Mesodermal cell (in vitro differentiated cells): ENCODE measurements around the gene CNPY3. TPM values are rescaled to one million over a fixed set of nuclear protein-coding genes. Genes with fewer than 3 reads are reported as not detected.
"Not testable (repeated sequence)": the region's sequence is repeated elsewhere in the genome, so short reads cannot be mapped to it uniquely, and the experiment has no call there.

ENCODE experiments used
- H3K27ac ChIP-seq: 2 replicates; pipeline ENCODE4 v1.7.0; 2013; ENCODE audit warnings: mild to moderate bottlenecking, low read depth, low read length, moderate library complexity; ENCODE audit not compliant: severe bottlenecking
- H3K36me3 ChIP-seq: 2 replicates; pipeline ENCODE4 v1.7.1; 2013; ENCODE audit warnings: mild to moderate bottlenecking, low read length, moderate library complexity; ENCODE audit not compliant: control insufficient read depth, insufficient read depth
- H3K4me1 ChIP-seq: one replicate; pipeline ENCODE4 v1.7.1; 2013; ENCODE audit warnings: mild to moderate bottlenecking, low read length; ENCODE audit not compliant: insufficient read depth, control insufficient read depth, poor library complexity, severe bottlenecking
- H3K4me3 ChIP-seq: 2 replicates; pipeline ENCODE4 v1.7.0; 2013; ENCODE audit warnings: low read length, control low read depth, mild to moderate bottlenecking; ENCODE audit not compliant: insufficient read depth, poor library complexity, severe bottlenecking; ENCODE audit errors: extremely low read depth
- H3K9me3 ChIP-seq: 2 replicates; pipeline ENCODE4 v1.7.1; 2013; ENCODE audit warnings: mild to moderate bottlenecking, low read length, moderate library complexity; ENCODE audit not compliant: control insufficient read depth
- WGBS, 2 experiments: methylation state at CpG; one replicate each; pipeline ENCODE4 v1.1.5; 2013; ENCODE audit warnings: missing lambda C conversion rate in 2 of 2; ENCODE audit not compliant: insufficient coverage in 2 of 2; 5-methylcytosine and 5-hydroxymethylcytosine counted together
- polyA plus RNA-seq, 2 experiments: library from polyadenylated mRNA; stranded (reverse); fragments of 50-300 nt; gene quantifications; one replicate each; pipeline ENCODE4 v1.2.3, GENCODE V29; 2013

The CNPY3 gene
- 86.7 TPM for polyA plus RNA-seq (2013, experiment 1 of 2)
- 71.4 TPM for polyA plus RNA-seq (2013, experiment 2 of 2)

- Histone ChIP-seq H3K36me3 (peaks cover 26% of the 10 kb centered on the region), H3K9me3 (no peaks in the 10 kb centered on the region), H3K27ac (peak within 1 kb of the TSS; percentile 94), H3K4me1 (peaks cover 20% of the 10 kb centered on the region), H3K4me3 (peak within 1 kb of the TSS; percentile 67)
- 0 to 1% methylated on average over 38 to 50 of the region's 63 CpGs for WGBS, 2 experiments
Measured at GRCh38 chr6:42928986-42929820, at the start of gene CNPY3. CNPY3 (plus strand) TSS chr6:42929480; CDS start chr6:42929571, 91 bp downstream.

DNA sequence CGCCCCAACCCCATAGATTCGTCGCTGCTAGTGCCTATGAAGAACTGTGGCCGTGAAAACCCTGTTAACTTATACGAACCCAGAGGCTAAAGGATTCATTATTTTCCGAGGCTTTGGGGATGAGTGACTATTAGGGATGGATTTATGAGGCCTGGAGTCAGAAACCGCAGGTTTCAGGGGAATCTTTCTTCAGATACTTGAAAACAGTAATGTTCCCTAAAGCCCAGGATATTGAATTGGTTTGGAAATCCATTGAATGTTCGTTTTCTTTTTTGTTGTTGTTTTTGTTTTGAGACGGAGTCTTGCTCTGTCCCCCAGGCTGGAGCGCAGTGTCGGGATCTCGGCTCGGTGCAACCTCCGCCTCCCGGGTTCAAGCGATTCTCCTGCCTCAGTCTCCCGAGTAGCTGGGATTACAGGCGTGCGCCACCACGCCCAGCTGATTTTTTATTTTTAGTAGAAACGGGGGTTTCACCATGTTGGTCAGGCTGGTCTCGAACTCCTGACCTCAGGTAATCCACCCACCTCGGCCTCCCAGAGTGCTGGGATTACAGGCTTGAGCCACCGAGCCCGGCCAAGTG lies 49.0 kb upstream of the CNPY3 start:
- Histone ChIP-seq H3K27ac (peak overlapping the region; percentile 91), H3K36me3 (peaks cover 47% of the 10 kb centered on the region), H3K4me3 (peak overlapping the region; percentile 67)
- 29 to 35% methylated on average over 13 to 20 of the region's 25 CpGs for WGBS, 2 experiments
- H3K4me1 ChIP-seq, H3K9me3 ChIP-seq: not testable (repeated sequence)

GRCh38 chr6:42880871-42881270 lies 48.4 kb upstream of the CNPY3 start:
- Histone ChIP-seq H3K36me3 (peaks cover 52% of the 10 kb centered on the region), H3K4me3 (peak overlapping the region; percentile 67)
- WGBS, 2 experiments = 85 to 86% methylated on average over 12 of the region's 12 CpGs
- not testable (repeated sequence) for H3K27ac ChIP-seq, H3K9me3 ChIP-seq, H3K4me1 ChIP-seq

DNA sequence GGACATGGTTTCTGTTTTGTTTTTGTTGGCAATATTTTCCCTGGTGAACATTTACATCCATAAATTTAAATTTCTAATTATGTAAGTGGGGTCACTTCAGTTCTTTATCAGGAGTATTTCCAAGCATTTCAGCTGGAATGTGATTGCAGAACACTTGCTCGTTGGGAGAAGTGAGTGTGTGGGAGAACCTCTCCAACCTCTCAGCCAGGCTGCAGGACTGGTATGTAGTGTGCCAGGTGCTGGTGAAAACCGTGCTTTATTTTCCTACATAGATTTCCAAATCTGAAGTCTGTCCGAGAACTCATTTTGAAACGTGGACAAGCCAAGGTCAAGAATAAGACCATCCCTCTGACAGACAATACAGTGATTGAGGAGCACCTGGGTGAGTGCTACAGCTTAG lies 43.6 kb upstream of the CNPY3 start:
- no peak overlapping the region for H3K27ac ChIP-seq
- peaks cover 10% of the 10 kb centered on the region for H3K4me1 ChIP-seq
- H3K9me3 ChIP-seq = no peaks in the 10 kb centered on the region
- 100% methylated on average over 1 to 3 of the region's 4 CpGs for WGBS, 2 experiments
- H3K36me3 ChIP-seq = peaks cover 69% of the 10 kb centered on the region
- H3K4me3 ChIP-seq = no peak overlapping the region

GRCh38 chr6:42888201-42888600 lies 41.1 kb upstream of the CNPY3 start:
- not testable (repeated sequence) for H3K9me3 ChIP-seq, H3K4me1 ChIP-seq, H3K4me3 ChIP-seq, H3K27ac ChIP-seq
- peaks cover 45% of the 10 kb centered on the region for H3K36me3 ChIP-seq
- 100% methylated on average over 1 to 2 of the region's 4 CpGs for WGBS, 2 experiments

- H3K27ac ChIP-seq = peak overlapping the region; percentile 98
- H3K36me3 ChIP-seq = peaks cover 29% of the 10 kb centered on the region
- WGBS, 2 experiments = 54 to 67% methylated on average over 2 to 3 of the region's 4 CpGs
- H3K4me3 ChIP-seq = peak overlapping the region; percentile 77
- H3K9me3 ChIP-seq = no peaks in the 10 kb centered on the region
- peaks cover 10% of the 10 kb centered on the region for H3K4me1 ChIP-seq
Measured at GRCh38 chr6:42889815-42890214, 39.5 kb upstream of the CNPY3 start.

- Histone ChIP-seq H3K4me3 (peak overlapping the region; percentile 77), H3K36me3 (peaks cover 22% of the 10 kb centered on the region), H3K4me1 (peaks cover 10% of the 10 kb centered on the region), H3K27ac (peak overlapping the region; percentile 98), H3K9me3 (no peaks in the 10 kb centered on the region)
- WGBS, 2 experiments = 9 to 12% methylated on average over 47 to 61 of the region's 63 CpGs
Measured at GRCh38 chr6:42890311-42891198, 38.7 kb upstream of the CNPY3 start.

DNA sequence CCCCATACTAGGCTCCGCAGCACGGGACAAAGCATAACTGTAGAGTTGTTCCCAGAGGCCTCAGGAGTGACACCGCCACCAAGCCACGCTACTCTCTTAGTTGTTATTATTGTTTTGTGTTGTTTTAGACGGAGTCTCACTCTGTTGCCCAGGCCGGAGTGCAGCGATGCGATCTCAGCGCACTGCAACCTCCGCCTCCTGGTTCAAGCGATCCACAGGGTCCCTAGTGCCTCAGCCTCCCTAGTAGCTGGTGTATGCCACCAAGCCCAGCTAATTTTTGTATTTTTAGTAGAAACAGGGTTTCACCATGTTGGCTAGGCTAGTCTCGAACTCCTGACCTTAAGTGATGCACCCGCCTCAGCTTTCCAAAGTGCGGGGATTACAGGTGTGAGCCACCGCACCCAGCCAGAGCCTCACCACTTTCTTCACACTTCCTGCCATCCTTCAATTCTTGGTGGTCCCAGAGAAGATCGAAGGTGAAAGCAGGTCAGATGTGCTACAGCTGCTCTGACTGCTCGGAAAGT lies 38.0 kb upstream of the CNPY3 start:
- H3K9me3 ChIP-seq = no peaks in the 10 kb centered on the region
- H3K4me1 ChIP-seq = peaks cover 10% of the 10 kb centered on the region
- peak overlapping the region; percentile 98 for H3K27ac ChIP-seq
- H3K36me3 ChIP-seq = peaks cover 14% of the 10 kb centered on the region
- peak overlapping the region; percentile 77 for H3K4me3 ChIP-seq
- WGBS, 2 experiments = 89 to 90% methylated on average over 17 of the region's 17 CpGs

DNA sequence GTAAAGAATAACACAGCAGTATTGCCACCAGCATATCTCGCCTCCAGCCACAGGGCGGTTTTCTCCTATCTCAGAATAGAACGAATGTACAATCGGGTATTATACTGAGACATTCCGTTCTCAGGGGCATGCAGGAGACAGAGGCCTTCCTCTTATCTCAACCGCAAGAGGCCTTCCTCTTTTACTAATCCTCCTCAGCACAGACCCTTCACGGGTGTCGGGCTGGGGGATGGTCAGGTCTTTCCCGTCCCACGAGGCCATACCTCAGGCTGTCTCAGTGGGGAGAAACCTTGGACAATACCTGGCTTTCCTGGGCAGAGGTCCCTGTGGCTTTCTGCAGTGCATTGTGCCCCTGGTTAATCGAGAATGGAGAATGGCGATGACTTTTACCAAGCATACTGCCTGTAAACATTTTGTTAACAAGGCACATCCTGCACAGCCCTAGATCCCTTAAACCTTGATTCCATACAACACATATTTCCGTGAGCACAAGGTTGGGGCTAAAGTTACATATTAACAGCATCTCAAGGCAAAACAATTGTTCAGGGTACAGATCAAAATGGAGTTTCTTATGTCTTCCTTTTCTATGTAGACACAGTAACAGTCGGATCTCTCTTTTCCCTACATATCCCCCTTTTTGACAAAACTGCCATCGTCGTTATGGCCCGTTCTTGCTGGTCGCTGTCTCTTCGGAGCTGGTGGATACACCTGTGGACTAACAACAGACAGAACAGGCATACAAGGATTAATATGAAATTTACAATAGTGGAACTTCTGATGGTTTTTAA lies 35.0 kb upstream of the CNPY3 start:
- H3K36me3 ChIP-seq, H3K9me3 ChIP-seq, H3K27ac ChIP-seq, H3K4me1 ChIP-seq, H3K4me3 ChIP-seq: not testable (repeated sequence)
- 76 to 77% methylated on average over 13 to 17 of the region's 19 CpGs for WGBS, 2 experiments
